Left renal cortex interstitium (tissue), 4 donors: ENCODE results near the gene IL17RD. TPM values are rescaled to one million over a fixed set of nuclear protein-coding genes. Genes with fewer than 3 reads are reported as not detected.
A peak's percentile ranks its signal among the peaks of the same experiment; 100 is the strongest.

Experiments
- DNase-seq, 4 donors: peaks; one replicate each; pipeline ENCODE4 v3.0.0-alpha.2; 2013; ENCODE audit warnings: low read depth in 4 of 4, low spot score in 2 of 4, missing footprints in 1 of 4
- polyA plus RNA-seq, 4 donors: library from polyadenylated mRNA; unstranded; fragments of 120-200 nt; gene quantifications; one replicate each; pipeline ENCODE4 v1.2.1, GENCODE V29; 2013; ENCODE audit not compliant: insufficient read length in 4 of 4

The IL17RD gene
- polyA plus RNA-seq, result 10 to 100 TPM; 43.1 to 55.6 (median 51.3) TPM

GRCh38 chr3:57164657-57165573 is at the start of gene IL17RD:
Gene IL17RD, minus strand, starts transcription at chr3:57165353. Its CDS starts 67 bp downstream, at chr3:57165286.
- peak in 1 of 4 donors; percentile 77 for DNase-seq

GRCh38 chr3:57206423-57206822 is 41.3 kb upstream of the IL17RD start:
- DNase-seq, result no peak

GRCh38 chr3:57199895-57200297 is 34.7 kb upstream of the IL17RD start, which contains the start of gene HESX1:
Gene HESX1, minus strand, starts transcription at chr3:57199978. Its CDS starts 60 bp downstream, at chr3:57199918.
- no peak for DNase-seq

DNA sequence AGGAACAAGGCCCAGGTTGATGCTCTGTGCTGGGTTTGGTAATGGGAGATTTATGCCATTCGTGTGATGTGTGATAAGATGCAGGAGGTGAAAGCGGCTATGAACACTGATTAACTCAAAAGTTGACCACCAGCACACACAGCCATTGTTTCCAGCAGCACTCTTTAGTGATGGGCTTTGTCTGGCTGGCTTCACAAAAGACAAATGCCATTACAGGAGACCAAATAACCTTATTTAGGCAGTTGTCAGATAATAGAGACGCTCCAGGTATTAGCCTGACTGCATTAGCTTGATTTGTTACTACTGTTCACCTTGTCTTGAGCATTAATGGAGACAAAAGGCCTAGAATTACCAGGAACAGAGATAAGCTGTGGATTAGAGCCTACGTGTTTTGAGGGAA is 29.5 kb upstream of the IL17RD start:
- no peak for DNase-seq

DNA sequence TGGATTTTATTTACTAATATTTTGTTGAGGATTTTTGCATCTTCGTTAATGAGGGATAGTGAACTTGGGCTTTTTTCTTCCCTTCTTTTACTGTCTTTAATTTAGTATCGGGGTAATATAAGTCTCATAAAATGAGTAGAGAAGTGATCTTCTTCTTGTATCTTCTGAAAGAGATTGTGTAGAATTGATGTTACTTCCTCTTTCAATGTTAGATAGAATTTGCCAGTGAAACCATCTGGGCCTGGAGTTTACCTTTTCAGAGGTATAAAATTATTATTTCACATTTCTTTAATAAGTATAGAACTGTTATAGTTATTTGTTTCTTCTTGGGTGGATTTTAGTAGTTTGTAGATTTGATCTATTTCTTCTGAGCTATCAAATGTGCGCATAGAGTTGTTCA is 26.9 kb upstream of the IL17RD start:
- no peak for DNase-seq

DNA sequence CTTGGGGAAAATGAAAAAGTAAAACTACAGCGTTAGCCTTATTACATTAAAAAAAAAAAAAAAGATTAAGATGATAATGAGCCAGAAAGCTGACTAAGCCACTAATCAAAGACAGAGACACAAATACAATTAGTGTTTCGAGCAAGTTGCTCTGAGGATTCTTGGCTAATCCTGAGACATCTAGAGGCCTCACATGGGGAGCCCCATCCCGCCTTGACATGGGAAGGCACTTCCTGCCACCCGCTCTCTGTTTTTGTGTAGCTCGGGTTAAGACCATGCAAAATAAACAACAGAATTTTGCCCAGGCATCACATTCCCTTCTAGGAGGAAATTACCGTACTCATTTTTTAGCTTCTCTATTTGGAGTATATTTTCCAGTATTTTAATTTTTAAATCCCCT is 19.4 kb upstream of the IL17RD start:
- no peak for DNase-seq

- no peak for DNase-seq
Measured at GRCh38 chr3:57179580-57180410, 14.6 kb upstream of the IL17RD start.

GRCh38 chr3:57176045-57176444 is 10.9 kb upstream of the IL17RD start:
- DNase-seq, result no peak

- DNase-seq, result no peak
Measured at GRCh38 chr3:57173687-57174086, 8.5 kb upstream of the IL17RD start.

DNA sequence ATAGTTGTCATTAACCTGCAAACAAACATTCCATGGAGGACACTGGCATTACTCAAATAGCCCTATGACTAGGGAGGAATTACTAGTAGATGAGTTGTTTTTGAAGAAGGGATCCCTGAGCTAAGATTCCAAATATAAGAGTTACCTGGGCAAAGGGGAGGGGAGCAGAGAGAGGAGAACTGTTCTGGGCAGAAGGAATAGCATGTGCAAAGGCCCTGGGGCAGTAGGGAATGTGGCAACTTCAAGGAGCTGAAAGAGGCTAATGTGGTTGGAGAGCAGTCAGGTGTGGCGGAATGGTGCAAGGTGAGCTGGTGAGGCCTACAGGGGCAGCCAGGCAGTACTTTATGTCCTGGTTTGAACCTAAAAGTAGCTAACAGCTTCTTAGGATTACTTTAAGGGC is 5.8 kb upstream of the IL17RD start:
- no peak for DNase-seq

- no peak for DNase-seq
Measured at GRCh38 chr3:57169872-57170623, 4.9 kb upstream of the IL17RD start.

DNA sequence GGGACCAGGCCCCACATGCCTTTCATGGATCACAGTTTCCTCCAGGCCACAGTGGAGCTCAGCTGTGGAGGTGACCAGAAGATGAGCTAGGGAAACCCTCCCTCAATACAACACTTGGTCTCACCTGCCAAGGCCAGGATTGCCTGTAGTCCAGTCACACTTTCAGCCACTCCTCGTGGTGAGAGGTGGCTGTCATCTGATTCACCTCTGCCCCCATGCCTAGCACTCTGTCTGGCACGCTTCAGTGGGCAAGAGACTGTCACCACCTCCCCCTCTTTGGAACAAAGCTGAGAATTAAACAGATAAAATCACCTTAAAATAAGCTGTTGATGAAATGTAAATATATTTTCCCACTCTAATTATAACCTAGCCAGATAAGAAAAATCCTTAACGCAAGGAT is 4.0 kb upstream of the IL17RD start:
- DNase-seq, result no peak

GRCh38 chr3:57168151-57168550 is 3.0 kb upstream of the IL17RD start:
- DNase-seq, result no peak

DNA sequence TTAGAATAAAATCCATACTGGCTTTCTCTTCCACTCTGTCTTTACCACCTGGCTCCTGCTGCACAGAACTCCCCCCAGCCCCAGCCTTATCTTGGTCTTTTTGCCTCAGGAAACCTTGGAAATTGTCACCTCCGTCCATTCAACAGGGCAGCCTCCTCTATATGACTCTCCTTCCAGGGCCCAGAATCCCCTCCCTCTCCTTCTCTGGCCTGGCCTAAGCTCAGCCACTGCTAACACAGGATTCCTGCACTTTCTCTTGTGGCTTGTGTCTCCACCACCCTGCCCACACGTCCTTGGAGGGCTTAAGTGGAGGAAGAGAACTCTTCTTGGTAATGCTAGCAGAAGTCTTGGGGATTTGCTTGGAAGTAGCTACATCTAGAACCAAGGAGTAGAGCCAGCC is 1.5 kb upstream of the IL17RD start:
- DNase-seq, result no peak

GRCh38 chr3:57165641-57166040 is 488 bp upstream of the IL17RD start:
- DNase-seq, result no peak

DNA sequence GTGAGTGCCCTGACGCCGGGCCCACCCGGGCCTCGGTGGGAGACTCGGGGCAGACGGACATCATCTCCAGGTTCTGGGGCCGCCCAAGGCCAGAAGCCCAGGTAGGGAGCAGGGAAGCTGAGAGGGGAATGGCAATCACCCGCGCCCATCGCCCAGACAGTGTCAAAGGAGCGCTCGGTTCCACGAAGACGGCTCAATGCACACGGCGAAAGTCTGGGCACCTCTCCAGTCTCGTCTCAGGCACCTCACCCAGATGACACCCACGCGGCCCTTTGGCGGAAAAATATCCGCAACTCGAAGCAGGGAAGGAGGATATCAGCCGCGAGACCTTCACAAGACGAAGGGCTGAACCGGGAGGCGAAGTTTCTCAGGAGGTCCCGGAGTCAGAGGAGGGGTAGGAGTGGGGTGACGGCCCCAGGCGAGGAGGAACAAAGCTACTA is 916 bp downstream of the IL17RD start:
- no peak for DNase-seq

DNA sequence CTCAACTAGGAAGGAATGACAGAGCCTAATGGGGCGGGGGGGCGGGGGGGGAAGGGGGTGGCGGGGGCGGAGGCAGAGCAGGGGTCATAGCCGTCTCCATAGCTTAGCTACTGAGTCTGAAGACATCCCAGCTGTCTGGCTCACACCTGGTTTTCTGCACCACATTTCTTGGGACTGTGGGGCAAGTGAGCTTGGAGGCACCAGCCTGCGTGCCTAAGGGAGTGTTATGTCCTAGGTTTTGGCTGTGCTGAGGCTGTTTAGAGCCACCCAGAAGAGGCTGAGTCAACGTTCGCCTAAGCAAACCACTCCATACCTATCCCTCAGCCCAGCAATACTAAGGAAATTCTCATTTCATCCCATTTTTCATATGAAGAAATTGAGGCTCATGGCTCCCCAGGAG is 1.4 kb downstream of the IL17RD start:
- no peak for DNase-seq

- DNase-seq, result no peak
Measured at GRCh38 chr3:57161915-57162314, 3.2 kb downstream of the IL17RD start.

- no peak for DNase-seq
Measured at GRCh38 chr3:57160765-57161538, 4.2 kb downstream of the IL17RD start.
